Skeletal muscle tissue (tissue), 4 donors: ENCODE data around the gene FRMD3. TPM values are rescaled to one million over a fixed set of nuclear protein-coding genes. Genes with fewer than 3 reads are reported as not detected.

ENCODE experiments used
- H3K27ac ChIP-seq: one replicate; pipeline ENCODE4 v1.7.0; 2013; ENCODE audit warnings: mild to moderate bottlenecking, low read depth, low read length, inconsistent platforms
- H3K27me3 ChIP-seq, 3 donors: one replicate each; pipeline ENCODE4 v1.7.0; 2013; ENCODE audit warnings: low read length in 3 of 3; ENCODE audit not compliant: control insufficient read depth in 3 of 3, insufficient read depth in 3 of 3
- H3K36me3 ChIP-seq, 3 donors: one replicate each; pipeline ENCODE4 v1.7.0; 2013; ENCODE audit warnings: low read length in 3 of 3; ENCODE audit not compliant: control insufficient read depth in 3 of 3, insufficient read depth in 3 of 3
- H3K4me1 ChIP-seq, 3 donors: one replicate each; pipeline ENCODE4 v1.7.0; 2013; ENCODE audit warnings: low read length in 3 of 3, mild to moderate bottlenecking in 3 of 3; ENCODE audit not compliant: control insufficient read depth in 3 of 3, insufficient read depth in 3 of 3
- H3K4me3 ChIP-seq, 3 donors: one replicate each; pipeline ENCODE4 v1.7.0; 2013; ENCODE audit warnings: low read length in 3 of 3
- H3K9ac ChIP-seq, 3 donors: one replicate each; pipeline ENCODE4 v1.7.0; 2013; ENCODE audit warnings: low read length in 3 of 3, mild to moderate bottlenecking in 3 of 3, moderate library complexity in 2 of 3, low read depth in 1 of 3
- H3K9me3 ChIP-seq, 3 donors: one replicate each; pipeline ENCODE4 v1.7.0; 2013; ENCODE audit warnings: low read length in 3 of 3; ENCODE audit not compliant: control insufficient read depth in 3 of 3
- total RNA-seq: library from RNA; depleted of rRNA; stranded (reverse); fragments of >200 nt; gene quantifications from one replicate; pipeline ENCODE4 v1.2.3, GENCODE V29; 2014
- donor health status: Osteomylitis.

The FRMD3 gene
- total RNA-seq, 1 donor from 2014 or later = 27.7 TPM

- Histone ChIP-seq H3K9ac (no peak overlapping the region), H3K9me3 (no peaks in the 10 kb centered on the region), H3K27me3 (no peaks in the 10 kb centered on the region), H3K27ac (no peak overlapping the region), H3K4me3 (no peak overlapping the region), H3K4me1 (peaks cover 0 to 3% (median 3%) of the 10 kb centered on the region in 3 donors), H3K36me3 (peaks cover 0 to 2% (median 0%) of the 10 kb centered on the region in 3 donors)
Measured at GRCh38 chr9:83323148-83323547, 215.1 kb downstream of the FRMD3 start.

GRCh38 chr9:83322438-83322837 lies 215.8 kb downstream of the FRMD3 start:
- no peak overlapping the region for H3K27ac ChIP-seq
- H3K4me3 ChIP-seq = no peak overlapping the region
- H3K9me3 ChIP-seq = no peaks in the 10 kb centered on the region
- no peaks in the 10 kb centered on the region for H3K27me3 ChIP-seq
- H3K4me1 ChIP-seq = no peaks in the 10 kb centered on the region
- no peak overlapping the region for H3K9ac ChIP-seq
- H3K36me3 ChIP-seq = peaks cover 0 to 2% (median 0%) of the 10 kb centered on the region in 3 donors

- Histone ChIP-seq H3K27ac (no peak overlapping the region), H3K27me3 (no peaks in the 10 kb centered on the region), H3K9ac (no peak overlapping the region), H3K4me3 (no peak overlapping the region), H3K4me1 (no peaks in the 10 kb centered on the region), H3K36me3 (peaks cover 0 to 2% (median 0%) of the 10 kb centered on the region in 3 donors), H3K9me3 (no peaks in the 10 kb centered on the region)
Measured at GRCh38 chr9:83317244-83317643, 221.0 kb downstream of the FRMD3 start.

GRCh38 chr9:83315649-83316048 lies 222.6 kb downstream of the FRMD3 start:
- Histone ChIP-seq H3K4me1 (no peaks in the 10 kb centered on the region), H3K9ac (no peak overlapping the region), H3K4me3 (no peak overlapping the region), H3K36me3 (no peaks in the 10 kb centered on the region), H3K27me3 (no peaks in the 10 kb centered on the region), H3K9me3 (no peaks in the 10 kb centered on the region), H3K27ac (no peak overlapping the region)

- no peak overlapping the region for H3K27ac ChIP-seq
- no peaks in the 10 kb centered on the region for H3K9me3 ChIP-seq
- no peaks in the 10 kb centered on the region for H3K4me1 ChIP-seq
- no peaks in the 10 kb centered on the region for H3K36me3 ChIP-seq
- H3K9ac ChIP-seq = no peak overlapping the region
- H3K4me3 ChIP-seq = no peak overlapping the region
- no peaks in the 10 kb centered on the region for H3K27me3 ChIP-seq
Measured at GRCh38 chr9:83313781-83314180, 224.4 kb downstream of the FRMD3 start.

- no peaks in the 10 kb centered on the region for H3K9me3 ChIP-seq
- peaks cover 0 to 3% (median 0%) of the 10 kb centered on the region in 3 donors for H3K4me1 ChIP-seq
- no peak overlapping the region for H3K4me3 ChIP-seq
- H3K27me3 ChIP-seq = no peaks in the 10 kb centered on the region
- no peak overlapping the region for H3K27ac ChIP-seq
- no peak overlapping the region for H3K9ac ChIP-seq
- no peaks in the 10 kb centered on the region for H3K36me3 ChIP-seq
Measured at GRCh38 chr9:83312537-83312936, 225.7 kb downstream of the FRMD3 start.

GRCh38 chr9:83307066-83307724 lies 231.0 kb downstream of the FRMD3 start:
- H3K27me3 ChIP-seq = no peaks in the 10 kb centered on the region
- H3K4me3 ChIP-seq = no peak overlapping the region
- no peak overlapping the region for H3K9ac ChIP-seq
- H3K4me1 ChIP-seq = peaks cover 13 to 23% (median 21%) of the 10 kb centered on the region in 3 donors
- H3K36me3 ChIP-seq = no peaks in the 10 kb centered on the region
- H3K9me3 ChIP-seq = no peaks in the 10 kb centered on the region
- H3K27ac ChIP-seq = no peak overlapping the region

GRCh38 chr9:83304686-83305085 lies 233.5 kb downstream of the FRMD3 start:
- Histone ChIP-seq H3K36me3 (no peaks in the 10 kb centered on the region), H3K9me3 (no peaks in the 10 kb centered on the region), H3K4me3 (no peak overlapping the region), H3K4me1 (peaks cover 18 to 23% (median 21%) of the 10 kb centered on the region in 3 donors), H3K27ac (no peak overlapping the region), H3K9ac (peak overlapping the region in 1 of 3 donors; percentile 46), H3K27me3 (no peaks in the 10 kb centered on the region)

GRCh38 chr9:83299571-83299970 lies 238.6 kb downstream of the FRMD3 start:
- Histone ChIP-seq H3K4me1 (peaks cover 4 to 12% (median 5%) of the 10 kb centered on the region in 3 donors), H3K9ac (no peak overlapping the region), H3K27me3 (no peaks in the 10 kb centered on the region), H3K36me3 (peaks cover 6 to 13% (median 12%) of the 10 kb centered on the region in 3 donors), H3K9me3 (no peaks in the 10 kb centered on the region), H3K4me3 (no peak overlapping the region), H3K27ac (peak overlapping the region; percentile 50)

GRCh38 chr9:83299094-83299493 lies 239.1 kb downstream of the FRMD3 start:
- Histone ChIP-seq H3K27ac (peak overlapping the region; percentile 50), H3K36me3 (peaks cover 6 to 13% (median 12%) of the 10 kb centered on the region in 3 donors), H3K9ac (no peak overlapping the region), H3K27me3 (no peaks in the 10 kb centered on the region), H3K9me3 (no peaks in the 10 kb centered on the region), H3K4me1 (peaks cover 0 to 9% (median 0%) of the 10 kb centered on the region in 3 donors), H3K4me3 (no peak overlapping the region)
